C4-2B (cell line): Measurements from ENCODE around the gene EPB41L2.

Experiments
- H3K27ac ChIP-seq: fragments of 450-650 bp; 2 replicates; pipeline ENCODE4 v1.5.1; 2017
- CTCF ChIP-seq: fragments of 450-650 bp; conservative IDR thresholded peaks from 2 replicates; pipeline ENCODE4 v1.5.1; 2017; ENCODE audit warnings: mild to moderate bottlenecking
- ZFX ChIP-seq: fragments of 450-650 bp; IDR thresholded peaks from 2 replicates; pipeline ENCODE4 v1.6.1; 2017

Gene EPB41L2

GRCh38 chr6:130981409-130981808 lies 81.6 kb downstream of the EPB41L2 start:
- TF ChIP-seq ZFX (no peak), CTCF (no peak)
- no peak overlapping the region for H3K27ac ChIP-seq

GRCh38 chr6:130980310-130981032 lies 82.6 kb downstream of the EPB41L2 start:
- no peak overlapping the region for H3K27ac ChIP-seq
- no peak for TF ChIP-seq ZFX

- TF ChIP-seq ZFX (no peak), CTCF (no peak)
- no peak overlapping the region for H3K27ac ChIP-seq
These were observed 84.2 kb downstream of the EPB41L2 start for GRCh38 chr6:130978660-130979396.

GRCh38 chr6:130978180-130978579 lies 84.9 kb downstream of the EPB41L2 start:
- H3K27ac ChIP-seq: no peak overlapping the region
- TF ChIP-seq CTCF (no peak), ZFX (no peak)

- no peak for TF ChIP-seq ZFX
- TF ChIP-seq CTCF: no peak
- no peak overlapping the region for H3K27ac ChIP-seq
These were observed 87.7 kb downstream of the EPB41L2 start for GRCh38 chr6:130975325-130975724.

- H3K27ac ChIP-seq: no peak overlapping the region
- TF ChIP-seq CTCF (no peak), ZFX (no peak)
These were observed 89.3 kb downstream of the EPB41L2 start for GRCh38 chr6:130973521-130974277.

GRCh38 chr6:130971504-130971903 lies 91.5 kb downstream of the EPB41L2 start:
- TF ChIP-seq CTCF (no peak), ZFX (no peak)
- H3K27ac ChIP-seq: no peak overlapping the region
